Liver (tissue), 9 donors: Measurements from ENCODE around the gene BZW2. TPM values are rescaled to one million over a fixed set of nuclear protein-coding genes. Genes with fewer than 3 reads are reported as not detected.

ENCODE experiments used
- DNase-seq: peaks from one replicate; pipeline ENCODE4 v3.0.0-alpha.2; 2017; ENCODE audit warnings: low spot score
- H3K27ac ChIP-seq, 2 donors: one replicate each; pipeline ENCODE4 v1.7.0; 2013; ENCODE audit warnings: inconsistent platforms in 2 of 2, low read length in 2 of 2, control low read depth in 1 of 2, low read depth in 1 of 2, mild to moderate bottlenecking in 1 of 2
- H3K27me3 ChIP-seq, 4 donors: one replicate each; pipeline versions ENCODE4 v1.6.1 to v1.7.0; 2013; ENCODE audit warnings: low read length in 3 of 4, inconsistent platforms in 1 of 4, mild to moderate bottlenecking in 1 of 4, moderate library complexity in 1 of 4; ENCODE audit not compliant: control insufficient read depth in 4 of 4, insufficient read depth in 4 of 4
- H3K36me3 ChIP-seq, 4 donors: one replicate each; pipeline versions ENCODE4 v1.6.1 to v1.7.0; 2013; ENCODE audit warnings: low read length in 3 of 4, mild to moderate bottlenecking in 3 of 4, low read depth in 1 of 4, moderate library complexity in 1 of 4; ENCODE audit not compliant: control insufficient read depth in 4 of 4, insufficient read depth in 3 of 4
- H3K4me1 ChIP-seq, 4 donors: one replicate each; pipeline versions ENCODE4 v1.6.1 to v1.7.0; 2013; ENCODE audit warnings: low read length in 3 of 4, mild to moderate bottlenecking in 3 of 4, moderate library complexity in 1 of 4; ENCODE audit not compliant: control insufficient read depth in 4 of 4, insufficient read depth in 4 of 4
- H3K4me3 ChIP-seq, 3 donors: one replicate each; pipeline versions ENCODE4 v1.6.1 to v1.7.0; 2013; ENCODE audit warnings: low read length in 3 of 3, control low read depth in 1 of 3, low read depth in 1 of 3, mild to moderate bottlenecking in 1 of 3
- H3K9ac ChIP-seq, 2 donors: one replicate each; pipeline ENCODE4 v1.7.0; 2013; ENCODE audit warnings: low read length in 2 of 2, mild to moderate bottlenecking in 2 of 2, moderate library complexity in 2 of 2, control low read depth in 1 of 2, low read depth in 1 of 2
- H3K9me3 ChIP-seq, 4 donors: one replicate each; pipeline versions ENCODE4 v1.6.1 to v1.7.0; 2013; ENCODE audit warnings: low read length in 3 of 4; ENCODE audit not compliant: control insufficient read depth in 4 of 4
- ATF3 ChIP-seq: IDR thresholded peaks from 2 replicates; pipeline ENCODE4 v1.6.1; 2016; ENCODE audit warnings: antibody characterized with exemption
- EGR1 ChIP-seq, 2 donors: IDR thresholded peaks; 2 replicates each; pipeline ENCODE4 v1.6.1; 2016 to 2018; ENCODE audit warnings: antibody characterized with exemption in 2 of 2, low read depth in 2 of 2
- FOXA1 ChIP-seq: IDR thresholded peaks from 2 replicates; pipeline ENCODE4 v1.6.1; 2016; ENCODE audit warnings: antibody characterized with exemption
- FOXA2 ChIP-seq: IDR thresholded peaks from 2 replicates; pipeline ENCODE4 v1.6.1; 2016; ENCODE audit warnings: antibody characterized with exemption
- GABPA ChIP-seq, 2 donors: IDR thresholded peaks in 1 of 2; conservative IDR thresholded peaks in 1 of 2; 2 replicates each; pipeline ENCODE4 v1.6.1; 2016; ENCODE audit warnings: antibody characterized with exemption in 2 of 2, mild to moderate bottlenecking in 1 of 2, moderate library complexity in 1 of 2
- HNF4A ChIP-seq, 2 donors: conservative IDR thresholded peaks; 2 replicates each; pipeline ENCODE4 v1.6.1; 2016; ENCODE audit warnings: antibody characterized with exemption in 2 of 2, mild to moderate bottlenecking in 2 of 2
- MAX ChIP-seq: IDR thresholded peaks from 2 replicates; pipeline ENCODE4 v1.6.1; 2016; ENCODE audit warnings: antibody characterized with exemption
- NR2F2 ChIP-seq: IDR thresholded peaks from 2 replicates; pipeline ENCODE4 v1.6.1; 2016; ENCODE audit warnings: antibody characterized with exemption
- RAD21 ChIP-seq, 2 donors: IDR thresholded peaks; 2 replicates each; pipeline ENCODE4 v1.6.1; 2016; ENCODE audit warnings: antibody characterized with exemption in 2 of 2, mild to moderate bottlenecking in 2 of 2
- REST ChIP-seq: IDR thresholded peaks from 2 replicates; pipeline ENCODE4 v1.6.1; 2016; ENCODE audit warnings: antibody characterized with exemption, mild to moderate bottlenecking
- RXRA ChIP-seq, 2 donors: IDR thresholded peaks; 2 replicates each; pipeline ENCODE4 v1.6.1; 2017 to 2018; ENCODE audit warnings: antibody characterized with exemption in 2 of 2, mild to moderate bottlenecking in 1 of 2
- YY1 ChIP-seq: IDR thresholded peaks from 2 replicates; pipeline ENCODE4 v1.6.1; 2016; ENCODE audit warnings: antibody characterized with exemption, mild to moderate bottlenecking
- ZBTB33 ChIP-seq: IDR thresholded peaks from 2 replicates; pipeline ENCODE4 v1.6.1; 2016; ENCODE audit warnings: antibody characterized with exemption
- WGBS: extraction: QIAGEN DNeasy Blood & Tissue Kit; methylation state at CpG from one replicate; pipeline ENCODE4 v1.1.7; 2013; 5-methylcytosine and 5-hydroxymethylcytosine counted together
- polyA plus RNA-seq, 2 donors: library from polyadenylated mRNA; stranded (reverse) in 1 of 2; unstranded in 1 of 2; fragments of 200-250 nt in 1 of 2; fragments of >200 nt in 1 of 2; fragmentation: Nextera tagmentation in 1 of 2; extraction: Ambion mirVana in 1 of 2; gene quantifications; one replicate each; pipeline versions ENCODE4 v1.2.1 to v1.2.3, GENCODE V29; 2013 to 2015
- total RNA-seq, 2 donors: library from RNA; depleted of rRNA; stranded (reverse); fragments of >200 nt; gene quantifications; one replicate each; pipeline ENCODE4 v1.2.3, GENCODE V29; 2014
- donor health status: healthy.
- donor health status: healthy.
- donor health status: healthy.
- donor health status: healthy.
- donor health status: healthy.

The BZW2 gene
- total and polyA plus RNA-seq, 4 donors = 10.9 to 18.6 (median 13.1) TPM

GRCh38 chr7:16626388-16626787 is 19.6 kb upstream of the BZW2 start:
- no peak for DNase-seq
- Histone ChIP-seq H3K9me3 (no peaks in the 10 kb centered on the region), H3K9ac (no peak overlapping the region), H3K4me3 (no peak overlapping the region), H3K36me3 (peaks cover 1 to 26% (median 8%) of the 10 kb centered on the region in 4 donors), H3K27me3 (no peaks in the 10 kb centered on the region), H3K4me1 (no peaks in the 10 kb centered on the region), H3K27ac (no peak overlapping the region)
- WGBS = 95% methylated on average over 2 of the region's 2 CpGs
- TF ChIP-seq ATF3 = no peak
- TF ChIP-seq REST = no peak
- TF ChIP-seq ZBTB33 = no peak
- no peak for TF ChIP-seq RAD21 (IDR thresholded peaks at IDR 0.05)
- TF ChIP-seq FOXA2 = no peak
- TF ChIP-seq EGR1 (IDR thresholded peaks at IDR 0.05; ENCODE audit: low read depth in 2 of 2) = no peak
- TF ChIP-seq GABPA (IDR thresholded peaks at IDR 0.05 in 1 of 2, conservative IDR thresholded peaks at IDR 0.05 in 1 of 2) = no peak
- TF ChIP-seq RXRA (IDR thresholded peaks at IDR 0.05) = no peak
- no peak for TF ChIP-seq YY1
- no peak for TF ChIP-seq FOXA1

GRCh38 chr7:16627236-16627635 is 18.7 kb upstream of the BZW2 start:
- no peak overlapping the region for H3K9ac ChIP-seq
- no peaks in the 10 kb centered on the region for H3K27me3 ChIP-seq
- WGBS = 79% methylated on average over 2 of the region's 2 CpGs
- H3K9me3 ChIP-seq = no peaks in the 10 kb centered on the region
- TF ChIP-seq RXRA (IDR thresholded peaks at IDR 0.05) (no peak), EGR1 (IDR thresholded peaks at IDR 0.05; ENCODE audit: low read depth in 2 of 2) (no peak), FOXA1 (no peak), YY1 (no peak), MAX (no peak), REST (no peak), NR2F2 (no peak), HNF4A (conservative IDR thresholded peaks at IDR 0.05) (no peak)
- DNase-seq = no peak
- H3K36me3 ChIP-seq = peaks cover 1 to 26% (median 8%) of the 10 kb centered on the region in 4 donors
- no peaks in the 10 kb centered on the region for H3K4me1 ChIP-seq
- no peak overlapping the region for H3K4me3 ChIP-seq
- no peak overlapping the region for H3K27ac ChIP-seq
